RPMI8226 (cell line): ENCODE measurements around the gene STKLD1.
A peak's percentile ranks its signal among the peaks of the same experiment; 100 is the strongest.

Experiments used
- DNase-seq: peaks from one replicate; pipeline ENCODE4 v3.0.0-alpha.2; 2015

The STKLD1 gene

GRCh38 chr9:133346021-133346785 is 30.0 kb upstream of the STKLD1 start:
- DNase-seq, result no peak

DNA sequence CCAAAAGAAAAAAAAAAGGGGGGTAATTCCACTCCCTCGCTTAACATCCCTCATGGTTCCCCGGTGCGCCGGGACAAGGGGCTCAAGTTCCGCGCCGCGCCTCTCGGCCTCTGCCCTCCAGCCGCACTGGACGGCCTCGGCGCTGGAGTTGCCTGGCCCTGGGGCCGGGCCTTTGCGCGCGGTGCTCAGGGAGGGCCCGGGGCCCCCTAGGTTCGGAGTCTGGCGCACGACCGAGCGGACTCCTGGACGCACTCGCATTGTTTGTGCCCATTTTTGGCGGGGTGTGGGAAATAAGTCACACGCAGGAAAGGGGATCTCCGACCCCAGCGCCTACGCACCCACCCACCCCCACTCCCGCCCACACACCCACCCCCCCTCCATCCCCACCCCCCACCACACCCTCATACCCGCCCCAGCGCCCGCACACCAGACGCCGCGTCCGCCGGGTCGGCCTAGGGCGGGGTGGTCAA is 28.6 kb upstream of the STKLD1 start:
- DNase-seq, result peak; percentile 68

- DNase-seq, result peak; percentile 98
These were observed 28.0 kb upstream of the STKLD1 start, which contains the start of the genes MED22 and RPL7A for GRCh38 chr9:133347985-133348717. MED22 (minus strand) TSS chr9:133348131; CDS start chr9:133346662, 1,469 bp downstream. RPL7A (plus strand) TSS chr9:133348218; CDS start chr9:133348244, 26 bp downstream.

- DNase-seq, result peak; percentile 28
These were observed 27.2 kb upstream of the STKLD1 start for GRCh38 chr9:133348718-133349573.

DNA sequence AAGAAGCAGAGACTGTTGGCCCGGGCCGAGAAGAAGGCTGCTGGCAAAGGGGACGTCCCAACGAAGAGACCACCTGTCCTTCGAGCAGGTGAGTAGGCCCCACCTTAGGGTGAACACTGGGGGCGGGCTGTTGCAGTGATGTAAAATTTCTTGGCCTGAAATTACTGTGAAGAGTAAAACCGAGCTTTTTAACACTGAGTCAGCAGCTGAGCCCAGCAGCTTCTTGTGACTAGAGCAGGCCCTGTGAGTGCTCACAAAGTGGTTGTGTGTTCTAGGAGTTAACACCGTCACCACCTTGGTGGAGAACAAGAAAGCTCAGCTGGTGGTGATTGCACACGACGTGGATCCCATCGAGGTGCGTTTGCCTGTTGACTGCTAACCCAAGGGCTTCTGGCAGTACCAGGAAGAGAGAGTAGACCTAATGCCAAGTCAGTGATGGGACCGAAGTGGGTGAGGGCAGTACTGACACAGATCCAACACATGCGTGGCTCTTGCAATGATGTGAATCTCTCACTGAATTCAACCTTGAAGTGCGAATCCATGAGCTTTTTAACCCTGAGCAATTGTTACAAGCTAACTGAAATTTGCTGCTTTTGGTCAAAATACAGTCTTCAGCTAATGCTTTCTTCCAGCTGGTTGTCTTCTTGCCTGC is 26.1 kb upstream of the STKLD1 start:
- DNase-seq, result no peak

- DNase-seq, result no peak
These were observed 24.6 kb upstream of the STKLD1 start for GRCh38 chr9:133351526-133351907.

GRCh38 chr9:133351908-133352634 is 24.1 kb upstream of the STKLD1 start:
- DNase-seq, result peak; percentile 66

DNA sequence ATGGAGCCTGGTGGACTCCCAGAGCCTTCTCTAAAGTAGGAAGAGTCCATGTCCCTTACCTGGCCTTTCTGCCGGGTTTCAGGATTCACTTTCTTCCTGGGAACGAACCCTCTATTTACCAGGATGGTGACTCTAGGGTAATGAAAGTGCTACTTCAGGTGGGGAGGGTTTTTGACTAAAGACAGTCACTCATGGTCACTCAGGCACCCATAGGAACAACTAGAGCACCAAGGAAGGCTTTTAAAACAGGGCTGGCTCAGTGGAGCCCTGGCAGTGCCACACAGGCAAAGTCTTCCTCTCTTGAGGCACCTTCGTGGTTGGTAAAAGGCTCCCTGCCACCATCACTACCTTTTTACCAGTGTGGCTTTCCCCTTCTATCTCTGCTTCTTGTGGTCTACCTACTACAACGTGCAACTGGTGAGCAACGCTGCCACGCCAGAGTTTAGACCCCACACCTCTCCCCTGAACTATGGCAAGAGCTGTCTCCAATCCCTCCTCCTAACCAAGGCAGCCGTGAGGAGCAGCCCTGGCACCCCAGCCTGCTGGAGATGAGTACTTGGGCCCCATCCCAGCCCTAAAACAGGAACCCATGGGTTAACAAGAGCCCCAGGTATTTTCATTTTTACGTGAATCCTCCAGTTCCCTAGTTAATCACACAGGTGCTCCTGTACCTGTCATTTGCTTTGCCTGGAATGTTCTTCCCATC is 23.4 kb upstream of the STKLD1 start:
- DNase-seq, result no peak

GRCh38 chr9:133353548-133353947 is 22.6 kb upstream of the STKLD1 start:
- DNase-seq, result no peak

GRCh38 chr9:133354766-133355165 is 21.4 kb upstream of the STKLD1 start:
- no peak for DNase-seq

GRCh38 chr9:133355881-133356357 is 20.2 kb upstream of the STKLD1 start:
- DNase-seq, result no peak

DNA sequence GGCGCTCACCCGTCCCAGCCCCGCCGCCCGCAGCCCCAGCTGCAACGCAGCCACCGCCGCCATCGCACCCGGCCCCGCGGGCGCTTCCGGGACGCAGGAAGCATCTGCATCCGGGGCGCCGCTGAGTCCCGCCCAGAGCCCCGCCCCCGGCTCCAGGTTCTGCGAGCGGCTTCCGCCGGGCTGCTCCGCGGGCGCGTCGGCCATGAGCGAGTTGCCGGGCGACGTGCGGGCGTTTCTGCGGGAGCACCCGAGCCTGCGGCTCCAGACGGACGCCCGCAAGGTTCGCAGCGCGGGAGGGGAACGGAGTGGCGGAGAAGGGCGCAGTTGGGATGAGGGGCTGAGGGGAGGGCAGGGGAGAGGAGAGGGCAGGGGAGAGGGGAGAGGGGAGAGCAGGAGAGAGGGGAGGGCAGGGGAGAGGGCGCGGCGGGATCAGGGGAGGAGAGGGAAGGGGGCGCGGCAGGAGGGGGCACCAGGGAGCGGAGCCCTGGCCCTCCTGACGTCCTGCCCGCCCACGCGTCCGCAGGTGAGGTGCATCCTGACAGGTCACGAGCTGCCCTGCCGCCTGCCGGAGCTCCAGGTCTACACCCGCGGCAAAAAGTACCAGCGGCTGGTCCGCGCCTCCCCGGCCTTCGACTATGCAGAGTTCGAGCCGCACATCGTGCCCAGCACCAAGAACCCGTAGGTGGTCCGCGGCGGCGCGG is 19.6 kb upstream of the STKLD1 start, which contains the start of the genes SURF1 and SURF2:
Gene SURF1, minus strand, starts transcription at position 97 of the 701 bp plus-strand sequence. Its CDS starts 34 bp downstream, at position 63.
Gene SURF2, plus strand, starts transcription at position 160 of the 701 bp plus-strand sequence. Its CDS starts 43 bp downstream, at position 203.
- peak; percentile 95 for DNase-seq

DNA sequence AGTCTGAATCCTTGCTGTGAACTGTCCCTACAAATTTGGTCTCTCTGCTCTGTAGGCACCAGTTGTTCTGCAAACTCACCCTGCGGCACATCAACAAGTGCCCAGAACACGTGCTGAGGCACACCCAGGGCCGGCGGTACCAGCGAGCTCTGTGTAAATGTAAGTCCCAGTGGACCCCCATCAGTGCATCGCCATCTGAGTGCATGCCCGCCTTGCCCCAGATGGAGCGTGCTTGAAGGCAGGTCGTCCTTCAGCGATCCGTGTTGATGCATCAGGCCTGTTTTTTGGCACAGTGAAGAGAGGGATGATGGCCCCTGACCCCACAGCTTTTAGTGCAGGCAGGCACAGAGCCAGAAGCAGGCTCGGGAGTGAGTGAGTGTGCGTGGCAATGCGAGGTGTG is 18.5 kb upstream of the STKLD1 start:
- DNase-seq, result no peak

- no peak for DNase-seq
These were observed 16.6 kb upstream of the STKLD1 start for GRCh38 chr9:133359399-133360175.

GRCh38 chr9:133360400-133361393 is 15.5 kb upstream of the STKLD1 start:
- DNase-seq, result no peak

DNA sequence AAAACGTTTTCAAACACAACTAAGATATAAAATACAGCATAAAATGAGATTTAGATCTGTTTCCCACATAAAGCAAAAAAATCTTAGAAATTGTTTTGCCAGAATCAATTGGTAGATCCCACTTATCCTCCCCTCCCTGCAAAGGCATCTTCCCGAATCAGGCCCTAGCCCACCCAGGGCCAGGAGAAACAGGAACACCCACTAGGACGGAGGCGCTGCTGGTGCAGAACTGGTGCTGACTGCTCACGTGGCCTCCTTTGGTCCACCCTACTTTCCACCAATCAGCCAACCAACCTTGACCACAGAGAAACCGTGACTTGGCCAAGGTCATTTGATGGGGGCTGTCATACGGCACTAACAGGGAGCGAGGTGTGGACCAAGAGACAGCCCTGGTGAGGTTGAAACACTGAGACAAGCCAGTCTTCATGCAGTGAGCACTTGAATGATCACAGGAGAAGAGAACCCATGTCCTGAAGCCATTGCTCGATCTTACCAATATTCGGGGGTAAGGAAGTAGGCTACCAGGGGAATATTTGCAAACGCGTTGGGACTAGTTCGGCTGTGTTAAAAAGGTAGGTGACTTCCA is 14.6 kb upstream of the STKLD1 start:
- no peak for DNase-seq

GRCh38 chr9:133362359-133363044 is 13.7 kb upstream of the STKLD1 start:
- no peak for DNase-seq
